Liver (tissue), 3 donors: ENCODE measurements around the gene DUSP2.

Experiments
- HNF4G ChIP-seq: IDR thresholded peaks from 2 replicates; pipeline ENCODE4 v1.6.1; 2016; ENCODE audit warnings: antibody characterized with exemption
- RAD21 ChIP-seq, 2 donors: IDR thresholded peaks; 2 replicates each; pipeline ENCODE4 v1.6.1; 2016; ENCODE audit warnings: antibody characterized with exemption in 2 of 2, mild to moderate bottlenecking in 2 of 2
- TAF1 ChIP-seq: conservative IDR thresholded peaks from 2 replicates; pipeline ENCODE4 v1.6.1; 2016; ENCODE audit warnings: antibody characterized with exemption, mild to moderate bottlenecking
- YY1 ChIP-seq: IDR thresholded peaks from 2 replicates; pipeline ENCODE4 v1.6.1; 2016; ENCODE audit warnings: antibody characterized with exemption, mild to moderate bottlenecking
- TF ChIP-seq, protein P1 (sequence below): fragments of 150-350 bp; IDR thresholded peaks from 2 replicates; pipeline ENCODE4 v1.5.1; 2017; ENCODE audit warnings: improper control_type of control experiment, low read depth, low read length; ENCODE audit not compliant: missing input control
- TF ChIP-seq, protein P2 (sequence below): IDR thresholded peaks from 2 replicates; pipeline ENCODE4 v1.6.1; 2016; ENCODE audit warnings: antibody characterized with exemption
- TF ChIP-seq, protein P3 (sequence below): IDR thresholded peaks from 2 replicates; pipeline ENCODE4 v1.6.1; 2016; ENCODE audit warnings: antibody characterized with exemption
- TF ChIP-seq, protein P4 (sequence below): IDR thresholded peaks from 2 replicates; pipeline ENCODE4 v1.6.1; 2016; ENCODE audit warnings: antibody characterized with exemption
- TF ChIP-seq, protein P5 (sequence below): IDR thresholded peaks from 2 replicates; pipeline ENCODE4 v1.6.1; 2016; ENCODE audit warnings: antibody characterized with exemption, mild to moderate bottlenecking
- donor health status: healthy.
- donor health status: healthy.

DNA sequence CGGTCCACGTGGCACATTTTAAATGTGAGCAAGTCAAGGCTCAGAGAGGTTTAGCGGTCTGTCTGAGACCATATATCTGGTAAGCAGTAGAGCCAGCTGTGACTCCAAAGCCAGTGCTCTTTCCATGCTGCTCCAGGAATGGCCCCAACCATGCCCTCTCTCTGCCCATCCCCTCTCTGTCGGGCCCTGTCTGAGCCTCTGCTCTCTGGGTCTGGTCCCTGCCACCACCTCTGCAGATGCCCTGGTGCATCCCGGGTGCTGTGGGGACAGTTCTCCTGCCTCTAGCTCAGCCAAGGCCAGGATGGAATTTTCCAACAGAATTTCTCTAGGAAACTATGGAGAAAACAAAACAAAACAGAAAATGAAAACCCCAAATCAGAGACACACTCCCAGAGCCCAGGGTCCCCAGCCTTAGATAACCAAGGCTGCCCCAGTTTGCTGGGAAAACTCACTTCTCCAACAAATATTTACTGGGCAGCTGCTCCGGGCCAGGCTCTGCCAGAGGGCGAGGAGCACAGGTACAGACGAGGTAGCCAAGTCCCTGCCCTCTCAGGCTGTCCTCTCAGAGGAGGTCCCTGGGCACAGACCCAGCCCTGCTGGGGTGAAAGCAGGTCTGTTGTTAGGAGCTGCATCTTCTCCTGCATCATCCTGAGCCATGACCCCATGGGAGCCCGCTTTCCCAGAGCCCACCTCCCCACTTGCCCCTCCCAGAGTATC lies 38.1 kb downstream of the DUSP2 start:
- TF ChIP-seq, protein P1, sequence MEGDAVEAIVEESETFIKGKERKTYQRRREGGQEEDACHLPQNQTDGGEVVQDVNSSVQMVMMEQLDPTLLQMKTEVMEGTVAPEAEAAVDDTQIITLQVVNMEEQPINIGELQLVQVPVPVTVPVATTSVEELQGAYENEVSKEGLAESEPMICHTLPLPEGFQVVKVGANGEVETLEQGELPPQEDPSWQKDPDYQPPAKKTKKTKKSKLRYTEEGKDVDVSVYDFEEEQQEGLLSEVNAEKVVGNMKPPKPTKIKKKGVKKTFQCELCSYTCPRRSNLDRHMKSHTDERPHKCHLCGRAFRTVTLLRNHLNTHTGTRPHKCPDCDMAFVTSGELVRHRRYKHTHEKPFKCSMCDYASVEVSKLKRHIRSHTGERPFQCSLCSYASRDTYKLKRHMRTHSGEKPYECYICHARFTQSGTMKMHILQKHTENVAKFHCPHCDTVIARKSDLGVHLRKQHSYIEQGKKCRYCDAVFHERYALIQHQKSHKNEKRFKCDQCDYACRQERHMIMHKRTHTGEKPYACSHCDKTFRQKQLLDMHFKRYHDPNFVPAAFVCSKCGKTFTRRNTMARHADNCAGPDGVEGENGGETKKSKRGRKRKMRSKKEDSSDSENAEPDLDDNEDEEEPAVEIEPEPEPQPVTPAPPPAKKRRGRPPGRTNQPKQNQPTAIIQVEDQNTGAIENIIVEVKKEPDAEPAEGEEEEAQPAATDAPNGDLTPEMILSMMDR, result no peak
- TF ChIP-seq TAF1, result no peak
- TF ChIP-seq, protein P2, sequence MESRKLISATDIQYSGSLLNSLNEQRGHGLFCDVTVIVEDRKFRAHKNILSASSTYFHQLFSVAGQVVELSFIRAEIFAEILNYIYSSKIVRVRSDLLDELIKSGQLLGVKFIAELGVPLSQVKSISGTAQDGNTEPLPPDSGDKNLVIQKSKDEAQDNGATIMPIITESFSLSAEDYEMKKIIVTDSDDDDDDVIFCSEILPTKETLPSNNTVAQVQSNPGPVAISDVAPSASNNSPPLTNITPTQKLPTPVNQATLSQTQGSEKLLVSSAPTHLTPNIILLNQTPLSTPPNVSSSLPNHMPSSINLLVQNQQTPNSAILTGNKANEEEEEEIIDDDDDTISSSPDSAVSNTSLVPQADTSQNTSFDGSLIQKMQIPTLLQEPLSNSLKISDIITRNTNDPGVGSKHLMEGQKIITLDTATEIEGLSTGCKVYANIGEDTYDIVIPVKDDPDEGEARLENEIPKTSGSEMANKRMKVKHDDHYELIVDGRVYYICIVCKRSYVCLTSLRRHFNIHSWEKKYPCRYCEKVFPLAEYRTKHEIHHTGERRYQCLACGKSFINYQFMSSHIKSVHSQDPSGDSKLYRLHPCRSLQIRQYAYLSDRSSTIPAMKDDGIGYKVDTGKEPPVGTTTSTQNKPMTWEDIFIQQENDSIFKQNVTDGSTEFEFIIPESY, result no peak
- no peak for TF ChIP-seq RAD21 (IDR thresholded peaks at IDR 0.05)
- TF ChIP-seq, protein P3, sequence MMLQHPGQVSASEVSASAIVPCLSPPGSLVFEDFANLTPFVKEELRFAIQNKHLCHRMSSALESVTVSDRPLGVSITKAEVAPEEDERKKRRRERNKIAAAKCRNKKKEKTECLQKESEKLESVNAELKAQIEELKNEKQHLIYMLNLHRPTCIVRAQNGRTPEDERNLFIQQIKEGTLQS, result no peak
- TF ChIP-seq, protein P4, sequence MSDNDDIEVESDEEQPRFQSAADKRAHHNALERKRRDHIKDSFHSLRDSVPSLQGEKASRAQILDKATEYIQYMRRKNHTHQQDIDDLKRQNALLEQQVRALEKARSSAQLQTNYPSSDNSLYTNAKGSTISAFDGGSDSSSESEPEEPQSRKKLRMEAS, result no peak
- TF ChIP-seq YY1, result no peak
- TF ChIP-seq, protein P5, sequence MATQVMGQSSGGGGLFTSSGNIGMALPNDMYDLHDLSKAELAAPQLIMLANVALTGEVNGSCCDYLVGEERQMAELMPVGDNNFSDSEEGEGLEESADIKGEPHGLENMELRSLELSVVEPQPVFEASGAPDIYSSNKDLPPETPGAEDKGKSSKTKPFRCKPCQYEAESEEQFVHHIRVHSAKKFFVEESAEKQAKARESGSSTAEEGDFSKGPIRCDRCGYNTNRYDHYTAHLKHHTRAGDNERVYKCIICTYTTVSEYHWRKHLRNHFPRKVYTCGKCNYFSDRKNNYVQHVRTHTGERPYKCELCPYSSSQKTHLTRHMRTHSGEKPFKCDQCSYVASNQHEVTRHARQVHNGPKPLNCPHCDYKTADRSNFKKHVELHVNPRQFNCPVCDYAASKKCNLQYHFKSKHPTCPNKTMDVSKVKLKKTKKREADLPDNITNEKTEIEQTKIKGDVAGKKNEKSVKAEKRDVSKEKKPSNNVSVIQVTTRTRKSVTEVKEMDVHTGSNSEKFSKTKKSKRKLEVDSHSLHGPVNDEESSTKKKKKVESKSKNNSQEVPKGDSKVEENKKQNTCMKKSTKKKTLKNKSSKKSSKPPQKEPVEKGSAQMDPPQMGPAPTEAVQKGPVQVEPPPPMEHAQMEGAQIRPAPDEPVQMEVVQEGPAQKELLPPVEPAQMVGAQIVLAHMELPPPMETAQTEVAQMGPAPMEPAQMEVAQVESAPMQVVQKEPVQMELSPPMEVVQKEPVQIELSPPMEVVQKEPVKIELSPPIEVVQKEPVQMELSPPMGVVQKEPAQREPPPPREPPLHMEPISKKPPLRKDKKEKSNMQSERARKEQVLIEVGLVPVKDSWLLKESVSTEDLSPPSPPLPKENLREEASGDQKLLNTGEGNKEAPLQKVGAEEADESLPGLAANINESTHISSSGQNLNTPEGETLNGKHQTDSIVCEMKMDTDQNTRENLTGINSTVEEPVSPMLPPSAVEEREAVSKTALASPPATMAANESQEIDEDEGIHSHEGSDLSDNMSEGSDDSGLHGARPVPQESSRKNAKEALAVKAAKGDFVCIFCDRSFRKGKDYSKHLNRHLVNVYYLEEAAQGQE, result no peak
- TF ChIP-seq HNF4G, result no peak
